ENCODE measurements around the gene ALDH1L2. TPM values are rescaled to one million over a fixed set of nuclear protein-coding genes. Genes with fewer than 3 reads are reported as not detected.

The ALDH1L2 gene
- total RNA-seq = 10 to 100 TPM in 1 of 6 donors, 1 to 10 TPM in 5; 1.2 to 11.6 (median 2.9) TPM

GRCh38 chr12:105084251-105085250 lies at the start of gene ALDH1L2:
TSS of gene ALDH1L2 (minus strand) at chr12:105084458. CDS start at chr12:105084436, 22 bp downstream.
- 51 to 76% methylated on average over 25 to 36 of the region's 75 CpGs for WGBS, 2 donors
- TF ChIP-seq POLR2A (IDR thresholded peaks at IDR 0.05) = peak in 1 of 4 donors; percentile 26
- no peak for TF ChIP-seq POLR2AphosphoS5 (IDR thresholded peaks at IDR 0.05)
- peak within 1 kb of the TSS in 3 of 4 donors; percentile 2 to 51 (median 38) for H3K27ac ChIP-seq
- no peaks in the 10 kb centered on the region for H3K36me3 ChIP-seq
- peak within 1 kb of the TSS; percentile 41 to 59 (median 52) for H3K4me3 ChIP-seq
- no peaks in the 10 kb centered on the region for H3K27me3 ChIP-seq
- ATAC-seq (ENCODE audit: low FRiP score in 2 of 2) (peak; percentile 90 to 99), DNase-seq (peak; percentile 88 to 96)
- peaks cover 8 to 20% (median 17%) of the 10 kb centered on the region in 4 donors for H3K4me1 ChIP-seq
- no peaks in the 10 kb centered on the region for H3K9me3 ChIP-seq

DNA sequence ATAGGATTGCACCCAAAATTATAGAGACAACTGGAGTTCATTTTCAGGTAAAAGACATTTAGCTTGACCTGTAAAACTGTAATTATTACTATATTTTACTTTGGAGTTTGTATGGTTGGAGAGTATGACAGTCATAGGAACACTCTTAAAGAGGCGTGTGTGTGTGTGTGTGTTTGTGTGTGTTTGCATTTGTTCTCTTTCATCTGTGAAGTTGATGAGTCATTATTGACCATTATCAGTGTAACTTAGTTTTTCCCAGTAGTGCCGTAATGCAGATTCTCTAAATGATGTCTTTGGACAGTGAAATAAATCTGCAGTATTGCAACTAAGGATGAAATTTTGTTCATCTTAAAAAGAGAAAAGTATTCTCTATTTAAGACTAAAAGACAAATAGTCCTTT lies 36.3 kb upstream of the ALDH1L2 start:
- H3K36me3 ChIP-seq = peaks cover 39 to 100% (median 63%) of the 10 kb centered on the region in 4 donors
- no peak overlapping the region for H3K27ac ChIP-seq
- DNase-seq (no peak), ATAC-seq (ENCODE audit: low FRiP score in 2 of 2) (no peak)
- no peak overlapping the region for H3K4me3 ChIP-seq
- WGBS, 2 donors = 79% methylated on average over 2 of the region's 2 CpGs
- H3K9me3 ChIP-seq = no peaks in the 10 kb centered on the region
- no peaks in the 10 kb centered on the region for H3K27me3 ChIP-seq
- TF ChIP-seq EP300 (IDR thresholded peaks at IDR 0.05) (no peak), POLR2A (IDR thresholded peaks at IDR 0.05) (no peak), POLR2AphosphoS5 (IDR thresholded peaks at IDR 0.05) (no peak)
- TF ChIP-seq, protein P1, sequence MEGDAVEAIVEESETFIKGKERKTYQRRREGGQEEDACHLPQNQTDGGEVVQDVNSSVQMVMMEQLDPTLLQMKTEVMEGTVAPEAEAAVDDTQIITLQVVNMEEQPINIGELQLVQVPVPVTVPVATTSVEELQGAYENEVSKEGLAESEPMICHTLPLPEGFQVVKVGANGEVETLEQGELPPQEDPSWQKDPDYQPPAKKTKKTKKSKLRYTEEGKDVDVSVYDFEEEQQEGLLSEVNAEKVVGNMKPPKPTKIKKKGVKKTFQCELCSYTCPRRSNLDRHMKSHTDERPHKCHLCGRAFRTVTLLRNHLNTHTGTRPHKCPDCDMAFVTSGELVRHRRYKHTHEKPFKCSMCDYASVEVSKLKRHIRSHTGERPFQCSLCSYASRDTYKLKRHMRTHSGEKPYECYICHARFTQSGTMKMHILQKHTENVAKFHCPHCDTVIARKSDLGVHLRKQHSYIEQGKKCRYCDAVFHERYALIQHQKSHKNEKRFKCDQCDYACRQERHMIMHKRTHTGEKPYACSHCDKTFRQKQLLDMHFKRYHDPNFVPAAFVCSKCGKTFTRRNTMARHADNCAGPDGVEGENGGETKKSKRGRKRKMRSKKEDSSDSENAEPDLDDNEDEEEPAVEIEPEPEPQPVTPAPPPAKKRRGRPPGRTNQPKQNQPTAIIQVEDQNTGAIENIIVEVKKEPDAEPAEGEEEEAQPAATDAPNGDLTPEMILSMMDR (IDR thresholded peaks at IDR 0.05) = no peak
- H3K4me1 ChIP-seq = no peaks in the 10 kb centered on the region

DNA sequence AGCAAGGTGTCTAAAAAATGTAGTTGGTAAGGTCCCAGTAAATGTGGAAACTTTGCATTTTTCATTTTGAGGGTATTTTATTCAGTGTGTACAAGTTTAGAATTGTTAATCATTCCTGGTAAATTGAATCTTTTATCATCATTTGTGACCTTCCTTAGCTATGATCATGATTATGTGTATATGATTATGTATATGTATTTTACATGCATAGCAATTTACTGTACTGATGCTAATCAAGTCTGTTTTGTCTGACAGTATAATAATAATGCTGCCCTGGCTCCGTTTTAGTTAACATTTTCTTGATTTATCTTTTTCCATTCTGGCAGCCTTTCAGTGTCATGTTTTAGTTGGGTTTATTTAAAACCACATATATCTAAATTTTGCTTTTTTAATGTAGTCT lies 32.7 kb upstream of the ALDH1L2 start:
- TF ChIP-seq POLR2AphosphoS5 (IDR thresholded peaks at IDR 0.05) (no peak), POLR2A (IDR thresholded peaks at IDR 0.05) (no peak), EP300 (IDR thresholded peaks at IDR 0.05) (no peak)
- TF ChIP-seq, protein P1 (IDR thresholded peaks at IDR 0.05) = no peak
- Histone ChIP-seq H3K36me3 (peaks cover 32 to 89% (median 38%) of the 10 kb centered on the region in 4 donors), H3K9me3 (no peaks in the 10 kb centered on the region), H3K4me3 (no peak overlapping the region), H3K4me1 (peaks cover 0 to 12% (median 5%) of the 10 kb centered on the region in 4 donors), H3K27me3 (no peaks in the 10 kb centered on the region), H3K27ac (no peak overlapping the region)
- ATAC-seq (ENCODE audit: low FRiP score in 2 of 2) (no peak), DNase-seq (no peak)
- 92 to 93% methylated on average over 1 of the region's 1 CpG for WGBS, 2 donors

GRCh38 chr12:105113094-105113493 lies 28.8 kb upstream of the ALDH1L2 start:
- Histone ChIP-seq H3K36me3 (peaks cover 10 to 55% (median 18%) of the 10 kb centered on the region in 4 donors), H3K9me3 (no peaks in the 10 kb centered on the region), H3K27ac (no peak overlapping the region), H3K4me3 (no peak overlapping the region), H3K27me3 (no peaks in the 10 kb centered on the region), H3K4me1 (peaks cover 21 to 44% (median 31%) of the 10 kb centered on the region in 4 donors)
- DNase-seq (no peak), ATAC-seq (ENCODE audit: low FRiP score in 2 of 2) (no peak)
- TF ChIP-seq POLR2AphosphoS5 (IDR thresholded peaks at IDR 0.05) = no peak
- no peak for TF ChIP-seq POLR2A (IDR thresholded peaks at IDR 0.05)
- TF ChIP-seq, protein P1 (IDR thresholded peaks at IDR 0.05) = no peak
- TF ChIP-seq EP300 (IDR thresholded peaks at IDR 0.05) = no peak
- 86 to 90% methylated on average over 3 of the region's 3 CpGs for WGBS, 2 donors

DNA sequence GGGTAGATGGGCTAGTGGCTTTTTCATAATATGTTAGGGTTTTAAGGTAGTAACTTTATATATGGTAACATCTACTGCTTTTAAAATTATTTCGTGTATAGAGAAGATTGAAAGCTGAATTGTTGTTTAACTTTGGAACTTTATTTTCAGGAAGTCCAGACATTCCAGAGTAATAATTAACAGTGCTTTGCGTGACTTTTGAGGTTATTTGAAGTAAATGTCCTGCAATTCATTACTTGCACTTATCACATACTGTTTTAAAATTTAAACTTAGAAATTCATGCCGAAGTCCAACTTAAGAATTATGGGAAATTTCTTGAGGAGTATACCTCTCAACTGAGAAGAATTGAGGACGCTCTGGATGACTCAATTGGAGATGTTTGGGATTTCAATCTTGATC lies 26.6 kb upstream of the ALDH1L2 start:
- Histone ChIP-seq H3K4me1 (peaks cover 26 to 50% (median 31%) of the 10 kb centered on the region in 4 donors), H3K36me3 (peaks cover 0 to 33% (median 6%) of the 10 kb centered on the region in 4 donors), H3K27ac (no peak overlapping the region), H3K9me3 (no peaks in the 10 kb centered on the region), H3K27me3 (no peaks in the 10 kb centered on the region), H3K4me3 (no peak overlapping the region)
- no peak for ATAC-seq (ENCODE audit: low FRiP score in 2 of 2)
- 33 to 50% methylated on average over 4 of the region's 4 CpGs for WGBS, 2 donors
- no peak for TF ChIP-seq POLR2A (IDR thresholded peaks at IDR 0.05)
- TF ChIP-seq EP300 (IDR thresholded peaks at IDR 0.05) = no peak
- no peak for DNase-seq

Data from upper lobe of left lung (tissue), 6 donors.